Mesothelial cell of epicardium (in vitro differentiated cells): ENCODE measurements around the gene ANKRD31. TPM values are rescaled to one million over a fixed set of nuclear protein-coding genes. Genes with fewer than 3 reads are reported as not detected.
"Not testable (repeated sequence)": the region's sequence is repeated elsewhere in the genome, so short reads cannot be mapped to it uniquely, and the experiment has no call there.

Experiments
- DNase-seq, 2 experiments: peaks; one replicate each; pipeline ENCODE4 v3.0.0; 2021; ENCODE audit warnings: low spot score in 2 of 2; ENCODE audit not compliant: unreplicated experiment in 2 of 2
- H3K27ac Mint-ChIP-seq: 2 replicates; pipeline ENCODE4 v1.8.0; 2021; ENCODE audit warnings: mixed read lengths
- H3K27me3 Mint-ChIP-seq: 2 replicates; pipeline ENCODE4 v1.8.0; 2021; ENCODE audit warnings: low read depth, mixed read lengths
- H3K36me3 Mint-ChIP-seq: 2 replicates; pipeline ENCODE4 v1.8.0; 2021; ENCODE audit warnings: mixed read lengths
- H3K4me1 Mint-ChIP-seq: 2 replicates; pipeline ENCODE4 v1.8.0; 2021; ENCODE audit warnings: mixed read lengths
- H3K4me3 Mint-ChIP-seq: 2 replicates; pipeline ENCODE4 v1.8.0; 2021; ENCODE audit warnings: mild to moderate bottlenecking, moderate library complexity, mixed read lengths
- H3K9me3 Mint-ChIP-seq: 2 replicates; pipeline ENCODE4 v1.8.0; 2021; ENCODE audit warnings: mixed read lengths
- total RNA-seq: library from RNA; stranded (reverse); gene quantifications from 3 replicates; pipeline ENCODE4 v1.2.1, GENCODE V29; 2021
- TF ChIP-seq, protein P1 (sequence below): fragments of 200-600 bp; sonication (generic); IDR thresholded peaks from one replicate; pipeline ENCODE4 v1.5.0; 2021; ENCODE audit warnings: antibody characterized with exemption; ENCODE audit not compliant: unreplicated experiment

The ANKRD31 gene
- total RNA-seq, 1 donor from 2014 or later: 1.1 TPM

DNA sequence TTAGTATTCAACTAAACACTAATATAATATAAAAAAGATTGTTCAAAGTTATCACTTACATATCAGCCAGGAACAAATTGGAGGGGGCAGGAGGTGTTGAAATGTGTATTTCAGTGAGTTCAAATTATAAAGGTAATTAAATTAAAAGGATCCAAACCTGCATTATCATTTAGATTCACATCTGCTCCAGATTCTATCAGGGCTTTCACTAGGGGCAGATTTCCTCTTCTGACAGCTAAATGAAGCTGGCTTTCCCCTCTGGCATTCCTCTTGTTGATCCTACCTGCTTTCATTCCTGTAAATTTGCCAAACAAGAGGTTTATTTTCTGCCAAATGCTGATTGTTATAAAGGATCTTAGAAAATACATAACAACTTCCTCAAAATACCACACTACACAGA lies 98.0 kb downstream of the ANKRD31 start:
- peaks cover 12% of the 10 kb centered on the region for H3K9me3 Mint-ChIP-seq
- TF ChIP-seq, protein P1, sequence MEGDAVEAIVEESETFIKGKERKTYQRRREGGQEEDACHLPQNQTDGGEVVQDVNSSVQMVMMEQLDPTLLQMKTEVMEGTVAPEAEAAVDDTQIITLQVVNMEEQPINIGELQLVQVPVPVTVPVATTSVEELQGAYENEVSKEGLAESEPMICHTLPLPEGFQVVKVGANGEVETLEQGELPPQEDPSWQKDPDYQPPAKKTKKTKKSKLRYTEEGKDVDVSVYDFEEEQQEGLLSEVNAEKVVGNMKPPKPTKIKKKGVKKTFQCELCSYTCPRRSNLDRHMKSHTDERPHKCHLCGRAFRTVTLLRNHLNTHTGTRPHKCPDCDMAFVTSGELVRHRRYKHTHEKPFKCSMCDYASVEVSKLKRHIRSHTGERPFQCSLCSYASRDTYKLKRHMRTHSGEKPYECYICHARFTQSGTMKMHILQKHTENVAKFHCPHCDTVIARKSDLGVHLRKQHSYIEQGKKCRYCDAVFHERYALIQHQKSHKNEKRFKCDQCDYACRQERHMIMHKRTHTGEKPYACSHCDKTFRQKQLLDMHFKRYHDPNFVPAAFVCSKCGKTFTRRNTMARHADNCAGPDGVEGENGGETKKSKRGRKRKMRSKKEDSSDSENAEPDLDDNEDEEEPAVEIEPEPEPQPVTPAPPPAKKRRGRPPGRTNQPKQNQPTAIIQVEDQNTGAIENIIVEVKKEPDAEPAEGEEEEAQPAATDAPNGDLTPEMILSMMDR: no peak
- H3K27ac Mint-ChIP-seq: no peak overlapping the region
- no peak for DNase-seq
- no peaks in the 10 kb centered on the region for H3K4me1 Mint-ChIP-seq
- peaks cover 3% of the 10 kb centered on the region for H3K27me3 Mint-ChIP-seq
- H3K4me3 Mint-ChIP-seq: no peak overlapping the region
- peaks cover 5% of the 10 kb centered on the region for H3K36me3 Mint-ChIP-seq

DNA sequence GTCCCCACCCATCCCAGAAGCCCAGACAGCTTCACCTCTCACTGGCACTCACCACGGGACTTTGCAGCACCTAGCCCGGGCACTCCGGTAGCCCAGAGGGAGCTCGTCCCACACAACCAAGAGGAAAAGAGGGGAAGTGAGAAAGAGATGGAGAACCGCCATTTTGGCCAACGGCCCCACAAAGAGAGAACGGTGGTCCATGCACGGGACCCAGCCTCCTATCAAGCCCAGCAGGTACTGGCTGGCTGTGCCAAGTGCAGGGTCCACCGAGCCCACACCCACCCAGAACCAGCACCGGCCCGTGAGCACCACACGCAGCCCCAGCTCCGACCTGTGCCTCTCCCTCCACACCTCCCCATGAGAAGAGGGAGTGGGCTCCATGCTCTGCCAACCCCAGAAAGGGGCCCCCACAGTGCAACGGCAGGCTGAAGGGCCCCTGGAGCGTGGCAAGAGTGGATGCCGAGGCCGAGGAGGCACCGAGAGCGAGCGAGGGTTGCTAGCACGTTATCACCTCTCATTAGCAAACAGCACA lies 105.8 kb downstream of the ANKRD31 start:
- Mint-ChIP-seq H3K27me3 (no peaks in the 10 kb centered on the region), H3K4me3 (no peak overlapping the region), H3K27ac (no peak overlapping the region), H3K4me1 (no peaks in the 10 kb centered on the region), H3K36me3 (peaks cover 6% of the 10 kb centered on the region), H3K9me3 (peaks cover 29% of the 10 kb centered on the region)
- TF ChIP-seq, protein P1: no peak
- DNase-seq: no peak

DNA sequence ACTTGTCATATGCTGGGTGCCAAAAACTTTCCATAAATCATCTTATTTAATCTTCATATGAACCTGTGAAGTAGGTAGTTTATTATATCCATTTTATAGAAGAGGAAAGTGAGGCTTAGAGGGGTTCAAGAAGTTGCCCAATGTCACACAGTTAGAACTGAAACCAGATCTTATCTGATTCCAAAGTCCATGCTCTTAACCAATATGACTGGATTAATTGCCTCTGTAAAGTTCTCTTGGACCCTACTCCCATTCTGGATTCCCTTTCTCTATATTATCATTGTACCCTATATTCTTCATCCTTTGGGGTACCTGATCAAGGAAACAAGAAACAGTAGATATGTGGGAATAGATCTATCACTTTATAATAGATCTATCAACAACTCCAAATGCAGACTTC lies 119.8 kb downstream of the ANKRD31 start:
- TF ChIP-seq, protein P1: no peak
- DNase-seq: no peak
- Mint-ChIP-seq H3K4me3 (no peak overlapping the region), H3K27me3 (no peaks in the 10 kb centered on the region), H3K36me3 (peaks cover 3% of the 10 kb centered on the region), H3K9me3 (peaks cover 21% of the 10 kb centered on the region), H3K27ac (no peak overlapping the region), H3K4me1 (no peaks in the 10 kb centered on the region)

DNA sequence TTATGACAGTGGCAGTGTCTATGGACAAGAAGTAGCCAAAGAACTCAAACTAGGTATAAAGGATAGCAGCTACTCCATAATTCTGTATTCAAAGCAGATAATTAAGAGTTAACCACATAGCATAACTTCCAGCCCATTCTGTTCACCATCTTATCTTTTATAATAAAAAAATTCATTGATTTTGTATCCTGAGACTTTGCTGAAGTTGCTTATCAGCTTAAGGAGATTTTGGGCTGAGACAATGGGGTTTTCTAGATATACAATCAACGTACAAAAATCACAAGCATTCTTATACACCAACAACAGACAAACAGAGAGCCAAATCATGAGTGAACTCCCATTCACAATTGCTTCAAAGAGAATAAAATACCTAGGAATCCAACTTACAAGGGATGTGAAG lies 122.4 kb downstream of the ANKRD31 start:
- not testable (repeated sequence) for H3K4me3 Mint-ChIP-seq, H3K4me1 Mint-ChIP-seq, H3K27ac Mint-ChIP-seq, H3K27me3 Mint-ChIP-seq, H3K36me3 Mint-ChIP-seq, DNase-seq, H3K9me3 Mint-ChIP-seq

DNA sequence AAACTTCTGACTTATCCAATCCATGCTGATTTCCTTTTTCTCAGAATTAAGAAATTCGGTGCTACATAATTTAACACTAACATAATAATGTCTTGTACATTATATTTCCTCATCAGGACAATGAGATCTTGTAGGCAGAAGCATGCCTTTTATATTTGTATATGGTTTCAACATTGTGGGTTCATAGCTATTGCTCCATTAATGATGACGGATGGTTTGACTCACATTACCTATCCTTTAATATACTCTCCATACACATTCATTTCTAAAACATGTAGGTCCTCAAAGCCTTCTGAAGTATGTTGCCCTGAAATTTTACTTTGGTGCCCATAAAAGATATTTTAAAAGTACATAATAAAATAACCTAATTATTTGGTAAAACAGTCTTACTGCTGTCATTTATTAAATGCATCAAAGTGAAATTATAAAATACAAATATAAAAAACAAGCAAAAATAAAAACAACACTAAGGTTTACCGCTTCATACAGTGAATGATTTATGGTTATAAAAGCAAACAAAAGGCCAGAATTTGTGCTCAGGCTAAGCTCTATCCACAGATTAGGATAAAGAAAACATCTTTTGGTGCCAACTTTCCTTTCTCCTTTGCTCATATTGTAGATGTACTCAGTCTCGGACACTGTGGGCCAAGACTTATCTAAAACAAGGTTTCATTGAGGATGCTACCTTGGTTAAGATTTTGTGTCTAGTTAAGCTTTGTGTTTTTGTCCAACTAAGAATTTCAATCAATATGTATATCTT lies 123.1 kb downstream of the ANKRD31 start:
- DNase-seq: no peak
- H3K36me3 Mint-ChIP-seq: no peaks in the 10 kb centered on the region
- H3K27me3 Mint-ChIP-seq: no peaks in the 10 kb centered on the region
- no peaks in the 10 kb centered on the region for H3K9me3 Mint-ChIP-seq
- no peak overlapping the region for H3K4me3 Mint-ChIP-seq
- no peaks in the 10 kb centered on the region for H3K4me1 Mint-ChIP-seq
- no peak overlapping the region for H3K27ac Mint-ChIP-seq
- TF ChIP-seq, protein P1: no peak

DNA sequence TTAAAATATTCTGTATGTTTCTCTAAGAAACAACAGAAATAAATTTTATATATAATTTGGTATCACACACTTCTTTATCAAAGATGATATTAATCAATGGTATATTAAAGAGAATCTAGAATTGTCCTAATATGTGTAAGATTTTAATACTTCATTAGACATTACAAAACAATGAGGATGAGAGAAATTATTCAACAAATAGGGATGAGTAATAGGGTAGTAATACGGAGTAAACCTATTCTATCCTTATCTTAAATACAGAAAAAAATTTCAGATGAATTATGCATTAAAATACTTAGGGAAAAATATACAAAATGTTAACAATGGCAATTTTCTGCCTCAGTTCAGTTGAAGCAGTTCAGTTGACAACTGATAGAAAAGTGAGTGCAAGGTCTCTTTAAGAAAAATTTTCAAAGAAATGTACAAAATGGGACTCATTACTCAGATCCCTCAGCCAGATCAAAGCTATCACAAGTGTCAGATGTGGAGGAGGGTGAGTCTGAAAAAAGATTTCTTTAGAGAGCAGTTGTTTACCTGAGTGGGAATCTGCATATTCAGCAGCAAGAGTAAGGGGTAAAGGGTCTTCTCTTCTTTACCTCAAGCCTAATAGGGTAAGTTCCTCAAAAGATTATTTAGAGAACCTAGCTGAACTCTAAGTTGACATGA lies 127.6 kb downstream of the ANKRD31 start:
- Mint-ChIP-seq H3K9me3 (no peaks in the 10 kb centered on the region), H3K4me3 (no peak overlapping the region), H3K27me3 (no peaks in the 10 kb centered on the region), H3K36me3 (no peaks in the 10 kb centered on the region), H3K4me1 (no peaks in the 10 kb centered on the region), H3K27ac (no peak overlapping the region)
- no peak for DNase-seq
- TF ChIP-seq, protein P1: no peak
